Measurements from ENCODE around the gene CLEC1B.
"Not testable (repeated sequence)": the region's sequence is repeated elsewhere in the genome, so short reads cannot be mapped to it uniquely, and the experiment has no call there.

Gene CLEC1B

GRCh38 chr12:9960590-9960989, 38.3 kb downstream of the CLEC1B start:
- TF ChIP-seq, protein P1, sequence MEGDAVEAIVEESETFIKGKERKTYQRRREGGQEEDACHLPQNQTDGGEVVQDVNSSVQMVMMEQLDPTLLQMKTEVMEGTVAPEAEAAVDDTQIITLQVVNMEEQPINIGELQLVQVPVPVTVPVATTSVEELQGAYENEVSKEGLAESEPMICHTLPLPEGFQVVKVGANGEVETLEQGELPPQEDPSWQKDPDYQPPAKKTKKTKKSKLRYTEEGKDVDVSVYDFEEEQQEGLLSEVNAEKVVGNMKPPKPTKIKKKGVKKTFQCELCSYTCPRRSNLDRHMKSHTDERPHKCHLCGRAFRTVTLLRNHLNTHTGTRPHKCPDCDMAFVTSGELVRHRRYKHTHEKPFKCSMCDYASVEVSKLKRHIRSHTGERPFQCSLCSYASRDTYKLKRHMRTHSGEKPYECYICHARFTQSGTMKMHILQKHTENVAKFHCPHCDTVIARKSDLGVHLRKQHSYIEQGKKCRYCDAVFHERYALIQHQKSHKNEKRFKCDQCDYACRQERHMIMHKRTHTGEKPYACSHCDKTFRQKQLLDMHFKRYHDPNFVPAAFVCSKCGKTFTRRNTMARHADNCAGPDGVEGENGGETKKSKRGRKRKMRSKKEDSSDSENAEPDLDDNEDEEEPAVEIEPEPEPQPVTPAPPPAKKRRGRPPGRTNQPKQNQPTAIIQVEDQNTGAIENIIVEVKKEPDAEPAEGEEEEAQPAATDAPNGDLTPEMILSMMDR (IDR thresholded peaks at IDR 0.05; ENCODE audit: low read length, missing control alignments): no peak
- no peak for DNase-seq (ENCODE audit: low read depth)
- no peak overlapping the region for H3K4me3 ChIP-seq (replicated peaks; ENCODE audit: low read depth, low read length)

- TF ChIP-seq, protein P1 (IDR thresholded peaks at IDR 0.05; ENCODE audit: low read length, missing control alignments): no peak
- no peak for DNase-seq (ENCODE audit: low read depth)
- no peak overlapping the region for H3K4me3 ChIP-seq (replicated peaks; ENCODE audit: low read depth, low read length)
Measured at GRCh38 chr12:9957834-9958233, 41.1 kb downstream of the CLEC1B start.

- H3K4me3 ChIP-seq (replicated peaks; ENCODE audit: low read depth, low read length); DNase-seq (ENCODE audit: low read depth): not testable (repeated sequence)
Measured at GRCh38 chr12:9952954-9953729, 45.8 kb downstream of the CLEC1B start.

GRCh38 chr12:9951026-9951675, 47.8 kb downstream of the CLEC1B start:
- H3K4me3 ChIP-seq (replicated peaks; ENCODE audit: low read depth, low read length): no peak overlapping the region
- TF ChIP-seq, protein P1 (IDR thresholded peaks at IDR 0.05; ENCODE audit: low read length, missing control alignments): no peak
- DNase-seq (ENCODE audit: low read depth): no peak

DNA sequence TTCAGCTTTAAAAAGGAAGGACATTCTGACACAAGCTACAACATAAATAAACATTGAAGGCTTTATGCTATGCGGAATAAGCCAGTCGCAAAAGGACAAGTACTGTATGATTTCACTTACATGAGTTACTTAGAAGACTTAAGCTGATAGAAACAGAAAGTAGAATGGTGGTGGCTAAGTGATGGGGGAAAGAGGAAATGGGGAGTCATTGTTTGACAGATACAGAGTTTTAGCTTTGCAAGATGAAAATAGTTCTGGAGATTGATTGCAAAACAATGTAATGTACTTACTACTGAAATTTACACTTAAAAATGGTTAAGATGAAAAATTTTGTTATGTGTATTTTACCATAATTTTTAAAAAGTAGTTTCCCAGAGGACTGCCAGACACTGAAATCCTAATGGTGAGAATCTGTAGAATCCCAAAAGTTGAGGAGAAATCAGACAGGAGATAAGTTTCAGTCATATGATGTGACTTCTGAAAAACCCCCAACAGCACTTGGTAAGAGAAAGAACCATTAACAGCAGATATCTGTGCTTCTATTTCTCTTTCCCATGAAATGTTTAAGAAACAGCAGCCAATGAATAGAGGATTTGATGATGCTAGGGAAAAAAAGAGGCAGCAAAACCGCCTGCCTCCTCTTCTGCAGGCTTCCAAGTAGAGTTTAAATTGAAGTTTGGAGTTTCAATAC, 50.2 kb downstream of the CLEC1B start:
- no peak for DNase-seq (ENCODE audit: low read depth)
- TF ChIP-seq, protein P1 (IDR thresholded peaks at IDR 0.05; ENCODE audit: low read length, missing control alignments): no peak
- no peak overlapping the region for H3K4me3 ChIP-seq (replicated peaks; ENCODE audit: low read depth, low read length)

- H3K4me3 ChIP-seq (replicated peaks; ENCODE audit: low read depth, low read length): no peak overlapping the region
- TF ChIP-seq, protein P1 (IDR thresholded peaks at IDR 0.05; ENCODE audit: low read length, missing control alignments): no peak
- no peak for DNase-seq (ENCODE audit: low read depth)
Measured at GRCh38 chr12:9947674-9948073, 51.2 kb downstream of the CLEC1B start.

DNA sequence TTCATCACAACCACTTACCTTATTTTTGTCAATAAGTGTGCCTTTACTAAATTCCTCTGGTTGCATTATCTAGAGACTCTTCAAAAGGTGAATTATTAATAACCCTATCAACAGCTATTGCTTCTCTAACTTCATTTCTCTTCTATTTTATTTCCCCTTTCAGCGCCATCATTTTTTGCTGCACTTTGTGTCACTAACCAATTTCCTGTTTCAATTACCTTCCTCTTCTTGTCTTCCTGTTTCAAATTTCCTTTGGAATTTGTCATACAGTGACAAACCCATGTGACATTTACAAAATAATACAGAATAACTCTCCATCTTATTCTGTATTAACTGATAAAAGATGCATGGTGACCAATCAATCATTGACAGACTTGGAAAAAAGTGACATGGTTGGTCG, 54.5 kb downstream of the CLEC1B start:
- no peak for DNase-seq (ENCODE audit: low read depth)
- no peak overlapping the region for H3K4me3 ChIP-seq (replicated peaks; ENCODE audit: low read depth, low read length)
- TF ChIP-seq, protein P1 (IDR thresholded peaks at IDR 0.05; ENCODE audit: low read length, missing control alignments): no peak

Data from fibroblast of pulmonary artery (primary cell).